T1000 (cell line): ENCODE measurements around the gene GMEB2.
A peak's percentile ranks its signal among the peaks of the same experiment; 100 is the strongest.
"Not testable (repeated sequence)": the region's sequence is repeated elsewhere in the genome, so short reads cannot be mapped to it uniquely, and the experiment has no call there.

Experiments
- DNase-seq: peaks from one replicate; lab custom pipeline; 2025; ENCODE audit warnings: mixed read lengths; lab: John Stamatoyannopoulos, UW

The GMEB2 gene, protein sequence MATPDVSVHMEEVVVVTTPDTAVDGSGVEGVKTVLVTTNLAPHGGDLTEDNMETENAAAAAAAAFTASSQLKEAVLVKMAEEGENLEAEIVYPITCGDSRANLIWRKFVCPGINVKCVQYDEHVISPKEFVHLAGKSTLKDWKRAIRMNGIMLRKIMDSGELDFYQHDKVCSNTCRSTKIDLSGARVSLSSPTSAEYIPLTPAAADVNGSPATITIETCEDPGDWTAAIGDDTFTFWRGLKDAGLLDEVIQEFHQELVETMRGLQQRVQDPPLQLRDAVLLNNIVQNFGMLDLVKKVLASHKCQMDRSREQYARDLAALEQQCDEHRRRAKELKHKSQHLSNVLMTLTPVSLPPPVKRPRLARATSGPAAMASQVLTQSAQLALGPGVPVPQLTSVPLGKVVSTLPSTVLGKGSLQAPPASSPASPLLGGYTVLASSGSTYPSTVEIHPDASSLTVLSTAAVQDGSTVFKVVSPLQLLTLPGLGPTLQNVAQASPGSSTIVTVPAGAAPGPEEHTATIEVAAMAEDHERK

DNA sequence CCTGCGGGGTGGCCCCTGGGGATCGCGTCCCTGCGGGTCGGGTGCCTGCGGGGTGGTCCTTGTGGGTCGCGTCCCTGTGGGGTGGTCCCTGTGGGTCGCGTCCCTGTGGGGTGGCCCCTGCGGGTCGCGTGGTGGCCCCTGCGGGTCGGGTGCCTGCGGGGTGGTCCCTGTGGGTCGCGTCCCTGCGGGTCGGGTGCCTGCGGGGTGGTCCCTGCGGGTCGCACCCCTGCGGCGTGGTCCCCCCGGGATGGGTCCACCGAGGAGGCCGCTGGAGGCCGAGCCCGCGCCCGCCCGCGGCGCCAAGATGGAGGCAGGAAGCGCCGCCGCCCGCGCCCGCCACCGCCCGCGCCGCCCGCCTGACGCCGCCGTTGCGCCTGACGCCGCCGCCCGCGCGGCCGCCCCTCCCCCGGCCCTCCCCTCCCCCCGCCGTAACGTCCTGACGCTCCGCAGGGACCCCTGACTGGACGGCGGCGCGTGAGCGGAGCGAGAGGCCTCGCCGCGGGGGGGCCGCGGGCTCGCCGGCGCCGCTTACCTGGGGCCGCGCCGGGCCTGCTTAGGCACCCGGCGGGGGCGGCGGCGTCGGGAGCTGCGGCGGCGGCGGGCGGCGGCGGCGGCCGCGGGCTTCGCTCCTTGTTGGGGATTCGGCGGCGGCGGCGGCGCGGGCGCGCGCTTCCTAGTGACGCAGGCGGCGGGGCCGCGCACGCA, at the start of gene GMEB2:
TSS of gene GMEB2 (minus strand) at position 678 of the 705 bp plus-strand sequence. CDS start 7,704 bp downstream, outside the sequence.
- no peak for DNase-seq

DNA sequence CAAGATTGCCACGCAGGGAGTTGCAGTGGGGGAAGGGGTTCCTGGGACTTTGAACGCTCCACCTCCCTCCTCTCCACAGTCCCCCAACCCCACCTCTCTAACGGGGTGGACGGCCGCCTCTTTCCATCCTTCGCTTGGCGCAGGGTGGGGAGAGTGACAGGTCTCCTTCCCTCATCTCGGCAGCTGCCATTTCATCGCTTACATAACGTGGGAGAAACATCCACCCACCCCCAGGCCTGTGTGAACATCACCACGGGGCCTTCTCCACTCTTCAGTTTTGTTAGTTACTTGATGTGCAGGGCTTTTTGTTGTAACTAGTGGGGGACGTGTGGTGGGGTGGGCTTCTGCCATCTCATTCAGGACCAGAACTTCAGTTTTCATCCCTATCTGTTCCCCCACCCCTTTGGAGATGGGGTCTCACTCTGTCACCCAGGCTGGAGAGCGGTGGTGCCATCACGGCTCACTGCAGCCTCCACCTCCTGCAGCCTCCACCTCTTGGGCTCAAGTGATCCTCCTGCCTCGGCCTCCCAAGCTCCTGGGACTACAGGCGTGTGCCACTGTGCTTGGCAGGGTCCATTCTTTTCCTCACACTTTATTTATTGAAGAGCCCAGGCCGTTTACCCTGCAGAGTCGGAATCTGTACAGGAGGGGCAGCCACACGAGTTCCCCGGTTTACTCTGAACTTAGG, 48.9 kb upstream of the GMEB2 start:
- no peak for DNase-seq

DNA sequence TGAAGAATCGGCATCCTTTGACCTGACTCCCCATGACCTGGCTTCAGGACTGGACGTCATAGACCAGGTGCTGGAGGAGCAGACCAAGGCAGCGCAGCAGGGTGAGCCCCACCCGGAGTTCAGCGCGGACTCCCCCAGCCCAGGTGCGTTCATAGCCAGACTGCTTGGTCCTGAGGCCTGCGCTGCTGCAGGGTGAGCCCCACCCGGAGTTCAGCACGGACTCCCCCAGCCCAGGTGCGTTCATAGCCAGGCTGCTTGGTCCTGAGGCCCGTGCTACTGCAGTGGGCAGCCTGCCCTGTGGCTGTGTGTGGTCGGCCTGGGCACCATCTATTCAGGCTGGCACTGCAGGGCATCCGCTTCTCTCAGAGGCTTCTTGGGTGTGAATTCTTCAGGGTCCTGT, 47.0 kb upstream of the GMEB2 start:
- DNase-seq, result no peak

DNA sequence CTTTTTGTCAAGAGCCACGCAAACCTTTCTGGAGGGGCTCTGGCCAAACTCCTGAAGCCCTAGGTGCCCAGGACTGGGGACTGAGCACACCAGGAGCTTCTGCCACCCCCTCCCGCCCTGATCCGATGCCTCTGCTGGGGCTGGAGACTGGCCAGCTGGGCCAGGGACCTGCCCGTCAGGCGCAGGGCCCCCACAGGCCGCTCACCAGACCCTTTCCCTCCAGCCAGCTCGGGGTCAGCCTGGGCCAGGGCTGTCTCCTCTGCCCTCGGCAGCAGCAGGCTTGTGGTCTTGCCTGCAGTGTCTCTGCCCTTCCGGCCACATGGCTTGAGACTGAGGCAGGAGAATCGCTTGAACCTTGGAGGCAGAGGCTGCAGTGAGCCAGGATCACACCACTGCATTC, 45.8 kb upstream of the GMEB2 start:
- DNase-seq, result no peak

DNA sequence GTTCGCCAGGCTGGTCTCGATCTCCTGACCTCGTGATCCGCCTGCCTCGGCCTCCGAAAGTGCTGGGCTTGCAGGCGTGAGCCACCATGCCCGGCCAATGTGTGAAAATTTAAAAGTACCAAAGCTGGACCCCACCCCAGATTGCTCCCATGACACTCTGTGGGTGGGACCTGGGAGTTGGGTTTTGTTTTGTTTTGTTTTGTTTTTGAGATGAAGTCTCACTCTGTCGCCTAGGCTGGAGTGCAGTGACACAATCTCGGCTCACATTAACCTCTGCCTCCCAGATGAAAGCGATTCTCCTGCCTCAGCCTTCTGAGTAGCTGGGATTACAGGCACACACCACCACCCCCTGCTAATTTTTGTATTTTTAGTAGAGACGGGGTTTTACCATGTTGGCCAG, 44.8 kb upstream of the GMEB2 start:
- DNase-seq, result not testable (repeated sequence)

DNA sequence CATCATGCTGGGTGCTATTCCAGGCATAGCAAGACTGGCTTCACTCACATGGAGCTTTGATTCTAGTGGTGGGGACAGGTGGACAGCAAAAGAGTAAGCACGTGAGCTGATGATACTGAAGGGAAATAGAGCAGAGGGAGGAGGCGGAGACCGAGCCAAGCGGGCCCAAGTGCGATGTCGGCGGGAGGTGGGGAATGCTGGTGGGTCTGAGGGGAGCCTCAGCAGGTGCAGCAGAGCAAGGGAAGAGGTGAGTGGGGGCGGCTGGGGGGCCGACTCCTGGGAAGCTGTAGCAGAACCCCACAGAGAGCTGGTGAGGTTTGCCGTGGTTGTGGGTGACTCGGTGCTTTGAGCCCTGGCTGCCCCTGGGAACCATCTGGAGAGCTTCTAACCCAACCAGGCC, 41.5 kb upstream of the GMEB2 start:
- no peak for DNase-seq

DNA sequence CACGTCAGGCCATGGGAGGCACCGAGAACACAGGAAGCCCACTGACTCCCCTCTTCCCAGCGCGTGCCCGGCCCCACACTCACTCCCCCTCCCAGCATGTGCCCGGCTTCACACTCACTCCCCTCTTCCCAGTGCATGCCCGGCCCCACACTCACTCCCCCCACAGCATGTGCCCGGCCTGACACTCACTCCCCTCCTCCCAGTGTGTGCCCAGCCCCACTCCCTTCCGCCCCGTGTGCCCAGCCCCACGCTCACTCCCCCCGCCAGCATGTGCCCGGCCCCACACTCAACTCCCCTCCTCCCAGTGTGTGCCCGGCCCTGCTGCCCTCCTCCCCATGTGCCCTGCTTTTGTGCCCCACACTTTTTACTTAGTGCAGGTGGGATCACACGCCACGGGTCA, 41.0 kb upstream of the GMEB2 start:
- DNase-seq, result no peak

DNA sequence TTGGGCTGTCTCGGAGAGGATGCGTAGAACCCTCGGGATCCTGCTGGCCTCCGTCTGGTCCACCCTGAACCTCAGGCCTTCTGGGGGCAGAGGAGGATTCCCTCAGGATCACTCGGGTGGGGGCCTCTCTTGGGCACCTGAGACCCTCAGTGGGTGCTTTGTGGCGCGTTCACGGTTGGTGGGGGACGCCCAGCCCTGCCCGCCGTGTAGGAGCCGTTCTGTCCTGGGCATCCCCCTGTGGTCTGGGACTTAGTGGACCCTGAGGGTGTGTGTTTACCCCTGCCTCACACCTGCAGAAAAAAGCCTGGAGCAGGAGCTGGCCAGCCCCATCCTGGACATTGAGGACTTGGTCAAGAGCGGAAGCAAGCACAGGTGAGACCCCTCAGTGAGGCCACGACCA, 38.8 kb upstream of the GMEB2 start:
- no peak for DNase-seq

DNA sequence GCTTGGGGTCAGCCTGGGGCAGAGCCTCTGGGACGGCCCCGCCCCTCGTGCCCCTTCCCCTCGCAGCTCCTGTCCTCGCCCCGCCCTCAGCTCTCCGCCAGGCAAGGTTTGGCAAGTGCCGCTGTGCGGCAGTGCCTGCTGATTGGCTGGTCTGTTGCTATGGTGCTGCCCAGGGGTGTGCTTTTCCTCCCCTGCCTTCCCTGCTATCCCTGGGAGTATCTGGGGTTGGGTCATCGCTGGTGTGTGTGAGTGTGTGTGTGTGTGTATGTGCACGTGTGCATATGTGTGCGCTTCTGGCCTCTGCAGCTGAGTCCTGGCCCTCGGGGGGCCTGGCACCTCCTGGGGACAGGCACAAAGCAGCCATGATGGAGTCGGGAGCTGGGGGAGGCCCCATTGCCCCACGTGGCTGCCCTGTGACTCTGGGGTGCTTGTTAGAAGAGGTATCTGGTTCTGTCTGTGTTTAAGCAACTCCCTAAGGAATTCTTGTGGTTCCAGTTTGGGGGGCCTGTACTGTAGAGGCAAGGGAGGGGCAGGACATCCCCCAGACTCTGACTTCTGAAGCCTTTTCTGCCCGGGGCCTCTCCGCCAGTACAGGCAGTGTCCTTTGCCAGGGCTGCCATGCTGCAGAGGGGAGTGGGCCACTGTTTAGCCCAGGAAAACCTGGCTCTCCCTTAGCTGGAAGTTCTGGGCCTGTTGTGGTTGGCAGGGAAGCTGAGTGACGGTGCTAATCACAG, 38.1 kb upstream of the GMEB2 start:
- no peak for DNase-seq

DNA sequence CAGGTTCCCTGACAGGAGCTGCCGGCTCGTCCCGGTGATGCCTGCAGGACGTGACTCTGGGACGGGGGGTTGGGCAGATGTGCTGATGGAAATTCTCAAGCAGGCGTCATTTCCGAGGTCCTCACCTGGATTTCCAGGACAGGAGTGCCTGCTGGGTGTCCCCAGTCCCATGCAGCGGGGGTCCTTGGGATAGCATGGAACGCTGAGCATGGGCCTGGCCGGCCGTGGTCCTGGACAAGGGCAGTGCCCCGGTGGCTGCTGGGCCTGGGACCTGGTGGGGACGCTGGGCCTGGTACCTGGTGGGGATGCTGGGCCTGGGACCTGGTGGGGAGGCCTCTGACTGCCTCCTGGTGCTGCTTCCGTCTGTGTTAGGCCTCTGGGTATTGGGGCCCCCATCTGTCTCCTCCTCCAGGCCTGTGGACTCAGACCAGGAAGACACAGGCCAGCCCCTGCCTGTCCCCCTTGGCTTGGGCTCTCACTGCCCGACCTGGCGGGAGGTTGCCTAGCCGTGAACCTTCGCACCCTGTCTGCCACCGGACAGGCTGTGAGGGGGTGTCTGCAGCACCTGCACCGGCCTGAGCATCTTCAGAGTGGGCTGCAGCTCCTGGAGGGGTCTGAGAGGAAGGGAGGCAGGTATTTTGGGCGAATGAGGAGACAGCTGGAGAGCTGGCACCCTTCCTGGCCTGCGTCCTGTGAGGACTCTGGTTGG, 37.4 kb upstream of the GMEB2 start:
- no peak for DNase-seq

DNA sequence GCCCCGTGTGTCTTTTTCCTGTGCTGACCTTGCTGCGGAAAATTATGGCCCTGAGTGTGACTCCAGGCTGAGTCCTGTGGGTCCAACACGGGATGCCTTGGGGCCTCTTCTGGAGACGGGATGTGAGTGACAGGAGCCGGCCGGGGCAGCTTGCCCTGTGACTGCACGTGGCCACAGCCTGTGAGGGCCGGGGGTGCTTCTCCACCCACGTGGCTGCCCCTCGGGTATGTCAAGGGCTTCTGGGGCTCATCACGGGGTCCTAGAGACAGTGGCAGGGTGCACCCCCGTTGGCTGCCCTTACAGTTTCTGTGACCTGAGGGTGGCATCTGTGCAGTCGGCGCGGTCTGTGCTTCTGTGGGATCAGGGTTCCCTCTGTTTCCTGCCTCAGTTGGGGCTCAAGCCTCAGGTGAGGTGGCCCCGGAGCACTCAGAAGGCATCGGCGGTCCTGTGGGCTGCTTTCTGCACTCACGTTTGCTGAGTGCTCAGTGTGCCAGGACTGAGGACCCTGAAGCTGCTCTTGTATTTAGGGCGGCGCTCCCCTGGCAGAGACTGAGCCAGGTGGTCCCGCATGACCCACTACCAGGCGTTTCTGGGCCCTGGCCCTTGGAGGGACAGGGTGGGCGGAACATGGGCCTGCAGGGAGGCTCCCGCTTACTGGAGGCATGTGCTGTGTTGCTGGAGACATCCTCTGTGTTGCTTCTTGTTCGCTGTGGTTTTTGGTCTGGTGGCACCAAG, 36.6 kb upstream of the GMEB2 start:
- DNase-seq, result no peak

DNA sequence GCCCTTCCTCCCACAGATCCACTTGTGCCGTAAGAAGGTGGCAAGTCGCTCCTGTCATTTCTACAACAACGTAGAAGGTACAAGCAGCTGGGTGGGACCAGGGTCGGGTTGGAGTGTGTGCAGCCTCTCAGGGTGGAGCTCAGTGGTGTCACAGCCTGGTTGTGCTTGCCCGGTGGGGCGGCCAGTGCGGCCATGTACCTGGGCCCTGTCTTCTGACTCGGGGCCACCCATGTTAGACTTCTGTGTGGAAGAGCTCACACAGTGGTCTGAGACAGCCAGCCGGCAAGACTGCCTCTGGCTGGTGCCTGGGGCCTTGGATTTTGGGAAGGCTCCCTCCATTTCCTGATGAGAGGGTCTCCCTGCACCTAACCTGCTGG, 35.9 kb upstream of the GMEB2 start:
- DNase-seq, result no peak

DNA sequence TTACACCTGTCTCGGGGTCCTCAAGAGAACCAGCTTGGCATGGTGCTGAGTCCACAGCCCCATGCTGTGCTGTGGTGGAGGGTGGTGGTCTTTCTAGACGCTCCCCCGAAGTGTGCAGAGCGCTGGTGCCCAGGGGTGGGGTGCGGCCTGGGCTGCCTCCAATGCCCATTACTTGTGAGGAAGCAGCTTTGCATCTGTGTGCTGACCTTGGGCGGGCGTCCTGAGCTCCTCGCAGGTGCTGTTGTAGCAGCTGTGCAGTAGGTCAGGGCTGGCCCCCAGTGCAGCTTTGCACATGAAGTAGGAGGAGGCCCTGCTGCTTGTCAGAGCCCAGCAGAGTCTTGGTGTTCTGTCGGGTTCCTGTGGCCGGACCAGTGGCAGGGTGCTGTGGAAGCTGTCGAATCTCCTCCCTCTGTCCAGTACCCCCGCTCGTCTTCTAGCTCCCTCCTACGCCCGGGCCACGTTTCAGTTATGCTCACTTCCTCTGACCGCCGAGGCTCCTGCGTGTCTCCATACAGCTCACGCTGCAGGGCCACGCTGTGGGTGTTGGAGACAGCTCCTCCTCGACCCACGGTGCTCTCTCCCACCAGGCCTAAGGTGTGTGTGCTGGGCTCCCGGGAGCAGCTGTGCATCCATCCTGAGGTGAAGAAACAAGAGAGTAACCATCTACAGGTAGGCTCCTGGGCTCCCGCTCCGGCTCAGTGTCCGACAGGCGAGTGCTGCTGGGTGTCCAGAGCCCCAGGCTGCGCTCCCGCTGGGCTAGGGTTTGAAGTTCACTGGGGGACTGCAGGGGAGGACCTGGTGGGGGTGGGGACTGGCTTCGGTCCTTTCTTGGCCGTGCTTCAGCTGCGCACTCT, 35.3 kb upstream of the GMEB2 start:
- no peak for DNase-seq

DNA sequence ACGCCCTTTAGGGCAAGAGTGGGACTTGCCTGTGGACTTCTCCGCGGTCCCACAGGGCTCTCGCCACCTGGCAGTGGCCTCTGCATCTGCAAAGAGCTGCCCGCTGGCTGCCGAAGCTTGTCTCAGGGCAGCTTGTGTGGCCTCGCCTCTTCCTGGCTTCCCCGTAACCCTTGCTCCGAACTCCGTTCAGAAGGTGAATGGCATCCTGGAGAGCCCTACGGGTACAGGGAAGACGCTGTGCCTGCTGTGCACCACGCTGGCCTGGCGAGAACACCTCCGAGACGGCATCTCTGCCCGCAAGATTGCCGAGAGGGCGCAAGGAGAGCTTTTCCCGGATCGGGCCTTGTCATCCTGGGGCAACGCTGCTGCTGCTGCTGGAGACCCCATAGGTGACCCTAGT, 34.2 kb upstream of the GMEB2 start:
- DNase-seq, result no peak

DNA sequence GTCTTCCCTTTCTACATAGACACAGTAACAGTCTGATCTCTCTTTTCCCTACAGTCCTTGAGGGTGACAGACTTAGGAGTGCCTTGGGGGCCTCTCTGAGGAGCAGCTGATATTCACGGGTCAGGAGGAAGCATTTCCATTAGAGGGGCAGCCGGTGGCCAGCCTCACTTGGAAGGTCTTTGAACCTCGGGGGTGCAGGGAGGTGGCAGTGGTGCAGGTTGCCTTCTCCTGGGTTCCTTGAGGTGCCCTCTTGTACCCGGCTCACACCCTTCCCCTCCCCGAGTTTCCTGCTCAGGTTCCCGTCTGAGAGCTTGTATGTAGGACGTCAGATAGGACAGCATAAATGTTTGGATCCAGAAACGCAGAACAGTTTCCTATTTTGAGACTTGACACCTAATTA, 33.7 kb upstream of the GMEB2 start:
- no peak for DNase-seq

DNA sequence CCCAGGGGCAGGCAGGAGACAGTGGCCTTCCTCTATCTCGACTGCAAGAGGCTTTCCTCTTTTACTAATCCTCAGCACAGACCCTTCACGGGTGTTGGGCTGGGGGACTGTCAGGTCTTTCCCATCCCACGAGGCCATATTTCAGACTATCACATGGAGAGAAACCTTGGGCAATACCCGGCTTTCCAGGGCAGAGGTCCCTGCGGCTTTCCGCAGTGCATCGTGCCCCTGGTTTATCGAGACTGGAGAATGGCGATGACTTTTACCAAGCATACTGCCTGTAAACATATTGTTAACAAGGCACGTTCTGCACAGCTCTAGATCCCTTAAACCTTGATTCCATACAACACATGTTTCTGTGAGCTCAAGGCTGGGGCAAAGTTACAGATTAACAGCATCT, 33.3 kb upstream of the GMEB2 start:
- DNase-seq, result not testable (repeated sequence)

DNA sequence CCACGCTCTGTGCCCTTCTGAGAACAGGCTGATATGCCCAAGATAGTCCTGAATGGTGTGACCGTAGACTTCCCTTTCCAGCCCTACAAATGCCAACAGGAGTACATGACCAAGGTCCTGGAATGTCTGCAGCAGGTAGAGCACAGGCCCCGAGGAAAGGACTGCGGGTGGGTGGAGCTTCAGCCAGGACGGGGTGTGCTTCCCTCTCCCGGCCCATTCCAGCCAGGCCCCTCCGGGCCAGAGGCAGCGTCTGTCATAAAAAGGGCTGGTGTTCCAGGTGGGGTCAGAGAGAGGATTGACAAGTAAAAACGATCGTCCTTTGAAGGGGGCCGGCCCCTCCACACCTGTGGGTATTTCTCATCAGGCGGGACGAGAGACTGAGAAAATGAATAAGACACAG, 32.5 kb upstream of the GMEB2 start:
- DNase-seq, result no peak

DNA sequence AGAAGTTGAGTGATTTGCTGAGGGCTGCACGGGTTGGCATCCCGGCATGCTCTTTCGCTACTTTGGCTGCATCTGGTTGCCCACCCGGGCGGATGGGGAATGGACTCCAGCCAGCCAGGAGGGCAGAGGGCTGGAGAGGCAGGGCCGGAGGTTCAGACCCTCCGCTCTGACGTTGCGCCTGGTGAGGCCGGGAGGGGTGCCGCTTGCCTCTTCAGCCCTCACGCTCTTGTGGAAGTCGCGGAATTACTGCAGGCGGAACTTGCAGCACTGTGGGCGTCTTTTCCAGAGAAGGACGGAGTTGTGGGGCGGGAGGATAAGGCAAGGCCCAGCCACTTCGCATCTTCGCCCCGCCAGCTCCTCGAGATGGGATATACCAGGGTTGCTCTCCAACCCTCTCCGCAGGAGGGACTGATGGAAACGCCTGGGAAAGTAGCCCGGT, 31.9 kb upstream of the GMEB2 start:
- no peak for DNase-seq

DNA sequence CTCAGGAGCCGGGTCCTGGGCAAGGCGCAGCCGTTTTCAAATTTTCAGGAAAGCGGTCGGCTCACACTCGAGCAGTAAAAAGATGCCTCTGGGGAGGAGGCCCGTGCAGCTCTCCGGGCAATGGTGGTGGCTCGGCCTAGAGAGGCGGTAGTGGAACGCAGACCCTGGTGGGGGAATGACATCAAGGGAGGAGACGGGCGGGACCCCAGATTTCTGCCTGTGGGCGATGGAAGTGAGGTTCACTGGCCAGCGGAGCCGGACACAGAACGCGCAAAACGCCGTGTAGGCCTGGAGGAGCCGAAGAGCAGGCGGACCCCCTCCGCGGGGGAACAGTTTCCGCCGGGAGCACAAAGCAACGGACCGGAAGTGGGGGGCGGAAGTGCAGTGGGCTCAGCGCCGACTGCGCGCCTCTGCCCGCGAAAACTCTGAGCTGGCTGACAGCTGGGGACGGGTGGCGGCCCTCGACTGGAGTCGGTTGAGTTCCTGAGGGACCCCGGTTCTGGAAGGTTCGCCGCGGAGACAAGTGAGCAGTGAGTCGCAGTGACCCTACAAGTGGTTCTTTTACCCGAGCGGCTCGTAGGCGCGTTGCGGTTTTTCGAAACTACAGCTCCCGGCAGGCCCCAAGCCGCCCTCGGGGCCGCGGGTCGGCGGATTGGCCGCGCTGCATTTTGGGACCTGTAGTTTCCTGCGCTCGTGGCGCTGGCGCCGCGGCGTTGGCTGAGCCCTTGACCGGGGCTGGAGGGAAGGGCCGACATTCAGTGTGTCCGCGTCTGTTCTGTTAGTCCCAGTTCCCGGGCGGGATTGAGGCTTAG, 31.2 kb upstream of the GMEB2 start, which contains the start of gene RTEL1:
TSS of gene RTEL1 (plus strand) at position 376 of the 812 bp plus-strand sequence. CDS start 1,091 bp downstream, outside the sequence.
- peak; percentile 78 for DNase-seq
